ENCODE results near the gene DSC1.

- no peak for TF ChIP-seq FOXM1 (IDR thresholded peaks at IDR 0.05; ENCODE audit: borderline replicate concordance, low read depth)
- TF ChIP-seq CREB1 (IDR thresholded peaks at IDR 0.05; ENCODE audit: low read depth): no peak
- TF ChIP-seq EGR1 (IDR thresholded peaks at IDR 0.05): no peak
- TF ChIP-seq TAF1 (IDR thresholded peaks at IDR 0.05; ENCODE audit: low read depth): no peak
- TF ChIP-seq NFIC (IDR thresholded peaks at IDR 0.05): no peak
- TF ChIP-seq EP300 (IDR thresholded peaks at IDR 0.05; ENCODE audit: borderline replicate concordance): no peak
- no peak for TF ChIP-seq RAD21 (IDR thresholded peaks at IDR 0.05; ENCODE audit: low read depth)
- TF ChIP-seq, protein P1, sequence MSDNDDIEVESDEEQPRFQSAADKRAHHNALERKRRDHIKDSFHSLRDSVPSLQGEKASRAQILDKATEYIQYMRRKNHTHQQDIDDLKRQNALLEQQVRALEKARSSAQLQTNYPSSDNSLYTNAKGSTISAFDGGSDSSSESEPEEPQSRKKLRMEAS (IDR thresholded peaks at IDR 0.05): no peak
- no peak for TF ChIP-seq USF1 (IDR thresholded peaks at IDR 0.05)
- no peak for TF ChIP-seq YY1 (IDR thresholded peaks at IDR 0.05; ENCODE audit: low read depth)
- TF ChIP-seq REST (IDR thresholded peaks at IDR 0.05; ENCODE audit: low read depth): no peak
- no peak for TF ChIP-seq TEAD4 (IDR thresholded peaks at IDR 0.05)
- no peak for TF ChIP-seq CEBPB (IDR thresholded peaks at IDR 0.05)
Observed at GRCh38 chr18:31204166-31204565, 41.5 kb upstream of the DSC1 start.
